OCI-LY7 (cell line): Measurements from ENCODE around the gene DISC1. TPM values are rescaled to one million over a fixed set of nuclear protein-coding genes. Genes with fewer than 3 reads are reported as not detected.

Experiments used
- BruUV-seq: library from RNA; stranded (reverse); fragments of 400-500 nt; replicated peaks from 2 replicates; lab custom pipeline; 2021; lab: Mats Ljungman, UMichigan
- CTCF ChIA-PET: fragments of 300-600 bp; sonication (Branson Sonifier 250); formaldehyde crosslinking; loops from one replicate; lab custom pipeline; 2022; ENCODE audit warnings: antibody characterized with exemption; ENCODE audit not compliant: unreplicated experiment; lab: Charles Lee
- POLR2A ChIA-PET: fragments of 300-600 bp; sonication (Branson Sonifier 250); formaldehyde crosslinking; loops from one replicate; lab custom pipeline; 2022; ENCODE audit warnings: antibody characterized with exemption; lab: Charles Lee
- DNase-seq: peaks from one replicate; pipeline ENCODE4 v3.0.0-alpha.2; 2015; ENCODE audit warnings: low spot score
- H2AFZ ChIP-seq: fragments of 200-600 bp; sonication (generic), shearing (Covaris generic); 2 replicates; pipeline ENCODE4 v1.6.1; 2014; ENCODE audit warnings: mild to moderate bottlenecking, antibody characterized with exemption, low read length, moderate library complexity
- H3K27ac ChIP-seq: fragments of 200-600 bp; sonication (generic); 2 replicates; pipeline ENCODE4 v1.5.1; 2014; ENCODE audit warnings: mixed run types, low read depth, mild to moderate bottlenecking, moderate library complexity, low read length, inconsistent platforms; ENCODE audit not compliant: poor library complexity, severe bottlenecking
- H3K36me3 ChIP-seq: fragments of 200-600 bp; sonication (generic); 2 replicates; pipeline ENCODE4 v1.6.1; 2014; ENCODE audit warnings: mild to moderate bottlenecking, antibody characterized with exemption, low read length, moderate library complexity, mixed read lengths; ENCODE audit not compliant: insufficient read depth
- H3K4me1 ChIP-seq: fragments of 200-600 bp; sonication (generic); 2 replicates; pipeline ENCODE4 v1.5.1; 2014; ENCODE audit warnings: mild to moderate bottlenecking, low read length; ENCODE audit not compliant: insufficient read depth, poor library complexity, severe bottlenecking
- H3K4me2 ChIP-seq: fragments of 200-600 bp; sonication (generic); 2 replicates; pipeline ENCODE4 v1.6.1; 2014; ENCODE audit warnings: mild to moderate bottlenecking, low read length
- H3K4me3 ChIP-seq: fragments of 200-600 bp; sonication (generic); 2 replicates; pipeline ENCODE4 v1.5.1; 2014; ENCODE audit warnings: mild to moderate bottlenecking, low read depth, low read length; ENCODE audit not compliant: poor library complexity, severe bottlenecking
- H3K79me2 ChIP-seq: fragments of 200-600 bp; sonication (generic); 2 replicates; pipeline ENCODE4 v1.6.1; 2016; ENCODE audit warnings: low read depth, mild to moderate bottlenecking, low read length, moderate library complexity, mixed read lengths; ENCODE audit not compliant: insufficient read depth
- H3K9me2 ChIP-seq: fragments of 200-600 bp; sonication (generic); 2 replicates; pipeline ENCODE4 v1.6.1; 2016; ENCODE audit warnings: mild to moderate bottlenecking, low read length, mixed read lengths; ENCODE audit not compliant: insufficient read depth
- H3K9me3 ChIP-seq: fragments of 200-600 bp; sonication (generic); 2 replicates; pipeline ENCODE4 v1.6.1; 2014; ENCODE audit warnings: mild to moderate bottlenecking, mixed run types, low read length, mixed read lengths
- H4K20me1 ChIP-seq: fragments of 200-600 bp; sonication (generic); 2 replicates; pipeline ENCODE4 v1.6.1; 2014; ENCODE audit warnings: mild to moderate bottlenecking, antibody characterized with exemption, low read length, moderate library complexity, mixed read lengths; ENCODE audit not compliant: insufficient read depth
- CTCF ChIP-seq: fragments of 200-600 bp; sonication (generic); conservative IDR thresholded peaks from 2 replicates; pipeline ENCODE4 v1.5.1; 2014; ENCODE audit warnings: mild to moderate bottlenecking, antibody characterized with exemption, low read length, moderate library complexity, mixed read lengths
- EZH2phosphoT487 ChIP-seq: fragments of 200-600 bp; sonication (generic); IDR thresholded peaks from 2 replicates; pipeline ENCODE4 v1.6.1; 2018; ENCODE audit warnings: low read depth, borderline replicate concordance, mild to moderate bottlenecking, mixed run types, antibody characterized with exemption, low read length, moderate library complexity, mixed read lengths
- intact Hi-C: fragments of 100-400 bp; cut with micrococcal nuclease; formaldehyde crosslinking; loops from one replicate; pipeline ENCODE4 v1.10.0; 2022; ENCODE audit not compliant: unreplicated experiment
- total RNA-seq, 2 experiments: library from RNA; depleted of rRNA in 1 of 2; stranded (reverse); fragments of >200 nt in 1 of 2; shearing (Covaris generic) in 1 of 2; gene quantifications; 2 replicates each; pipeline ENCODE4 v1.2.3, GENCODE V29; 2014 to 2022

Gene DISC1
- total RNA-seq, 2 experiments from 2014 or later: 0.91 TPM; not detected in 1

- DNase-seq: no peak
- intact Hi-C loops: no loop called here
- Histone ChIP-seq H2AFZ (no peak overlapping the region; the same call in 1 of the 2 replicates), H3K4me3 (no peak overlapping the region), H3K27ac (no peak overlapping the region), H3K9me2 (no peaks in the 10 kb centered on the region), H3K9me3 (peaks cover 3% of the 10 kb centered on the region; the same call in 1 of the 2 replicates), H3K4me2 (no peak overlapping the region), H3K36me3 (no peaks in the 10 kb centered on the region), H3K4me1 (no peaks in the 10 kb centered on the region), H4K20me1 (no peaks in the 10 kb centered on the region), H3K79me2 (no peaks in the 10 kb centered on the region)
- no TSS peak for BruUV-seq
- ChIA-PET POLR2A (interaction anchor here (0.5 to 1.2 kb wide), 6 partner anchors 25 to 641 kb away, joined by 3 to 6 read pairs (median 4); no protein-coding TSS in a partner anchor), CTCF (no interaction called here)
- TF ChIP-seq EZH2phosphoT487: no peak
- TF ChIP-seq CTCF: no peak
Observed at GRCh38 chr1:231666220-231666936, 39.8 kb downstream of the DISC1 start.

- Histone ChIP-seq H3K9me2 (no peaks in the 10 kb centered on the region), H3K79me2 (no peaks in the 10 kb centered on the region), H3K4me2 (no peak overlapping the region), H3K9me3 (peaks cover 3% of the 10 kb centered on the region; the same call in 1 of the 2 replicates), H4K20me1 (no peaks in the 10 kb centered on the region), H3K4me1 (no peaks in the 10 kb centered on the region), H3K36me3 (no peaks in the 10 kb centered on the region), H2AFZ (no peak overlapping the region; the same call in 1 of the 2 replicates), H3K4me3 (no peak overlapping the region), H3K27ac (no peak overlapping the region)
- no peak for TF ChIP-seq EZH2phosphoT487
- no peak for TF ChIP-seq CTCF
- DNase-seq: no peak
- ChIA-PET POLR2A (interaction anchor here (0.5 to 1.2 kb wide), 2 partner anchors 26 to 99 kb away, joined by 3 to 4 read pairs; no protein-coding TSS in a partner anchor), CTCF (no interaction called here)
- intact Hi-C loops: no loop called here
- BruUV-seq: no TSS peak
Observed at GRCh38 chr1:231666937-231667608, 40.5 kb downstream of the DISC1 start.
